Activated T-cell treated with anti-CD3 and anti-CD28 coated beads for 1 hour (primary cell): Measurements from ENCODE around the gene ZNF346.

Source experiments
- DNase-seq: peaks from one replicate; pipeline ENCODE4 v3.0.0-alpha.2; 2020; ENCODE audit warnings: low read depth

The ZNF346 gene

DNA sequence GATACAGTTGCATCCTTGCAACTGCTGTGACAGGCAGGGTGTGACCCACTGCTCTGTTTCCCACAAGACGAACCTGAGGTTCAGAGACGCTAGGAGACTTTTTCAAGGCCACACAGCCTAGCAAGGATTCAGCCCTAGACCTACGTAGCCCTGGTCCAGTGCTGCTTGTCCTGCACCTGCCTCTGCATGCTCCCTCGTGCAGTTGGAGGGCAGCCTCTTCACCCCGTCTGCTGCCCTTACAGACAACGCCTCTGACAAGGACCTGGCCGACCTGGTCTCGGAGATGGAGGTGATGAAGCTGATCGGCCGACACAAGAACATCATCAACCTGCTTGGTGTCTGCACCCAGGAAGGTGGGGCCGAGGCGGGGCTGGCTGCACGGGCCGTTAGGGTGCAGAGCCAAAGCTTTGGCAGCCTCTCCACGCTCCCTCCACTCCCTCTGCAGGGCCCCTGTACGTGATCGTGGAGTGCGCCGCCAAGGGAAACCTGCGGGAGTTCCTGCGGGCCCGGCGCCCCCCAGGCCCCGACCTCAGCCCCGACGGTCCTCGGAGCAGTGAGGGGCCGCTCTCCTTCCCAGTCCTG, 72.7 kb downstream of the ZNF346 start:
- no peak for DNase-seq

DNA sequence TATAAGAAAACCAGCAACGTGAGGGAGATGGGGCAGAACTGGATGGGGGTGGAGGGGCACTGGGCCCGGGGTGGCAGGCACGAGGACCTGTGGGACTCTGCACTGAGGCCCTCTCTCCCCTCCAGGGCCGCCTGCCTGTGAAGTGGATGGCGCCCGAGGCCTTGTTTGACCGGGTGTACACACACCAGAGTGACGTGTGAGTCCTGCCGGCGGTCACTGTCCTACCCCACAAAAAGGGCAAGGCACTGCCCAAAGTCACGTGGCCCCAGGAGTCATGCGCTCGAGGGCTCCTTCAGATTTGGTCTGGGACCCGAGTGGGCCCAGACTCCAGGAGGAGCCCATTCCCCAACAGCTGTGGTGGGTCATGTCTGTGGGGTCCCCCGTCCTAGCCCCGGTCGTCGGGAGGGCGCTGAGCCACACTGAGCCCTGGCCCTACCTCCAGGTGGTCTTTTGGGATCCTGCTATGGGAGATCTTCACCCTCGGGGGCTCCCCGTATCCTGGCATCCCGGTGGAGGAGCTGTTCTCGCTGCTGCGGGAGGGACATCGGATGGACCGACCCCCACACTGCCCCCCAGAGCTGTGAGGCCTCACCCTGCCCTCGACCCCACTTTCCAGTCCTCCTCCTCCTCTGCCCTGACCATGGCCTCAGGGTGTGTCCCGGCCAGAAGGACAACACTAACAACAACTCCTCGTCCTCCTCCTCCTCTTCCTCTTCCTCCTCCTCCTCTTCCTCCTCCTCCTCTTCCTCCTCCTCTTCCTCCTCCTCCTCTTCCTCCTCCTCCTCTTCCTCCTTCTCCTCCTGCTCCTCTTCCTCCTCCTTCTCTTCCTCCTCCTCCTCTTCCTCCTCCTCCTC, 73.9 kb downstream of the ZNF346 start:
- no peak for DNase-seq

DNA sequence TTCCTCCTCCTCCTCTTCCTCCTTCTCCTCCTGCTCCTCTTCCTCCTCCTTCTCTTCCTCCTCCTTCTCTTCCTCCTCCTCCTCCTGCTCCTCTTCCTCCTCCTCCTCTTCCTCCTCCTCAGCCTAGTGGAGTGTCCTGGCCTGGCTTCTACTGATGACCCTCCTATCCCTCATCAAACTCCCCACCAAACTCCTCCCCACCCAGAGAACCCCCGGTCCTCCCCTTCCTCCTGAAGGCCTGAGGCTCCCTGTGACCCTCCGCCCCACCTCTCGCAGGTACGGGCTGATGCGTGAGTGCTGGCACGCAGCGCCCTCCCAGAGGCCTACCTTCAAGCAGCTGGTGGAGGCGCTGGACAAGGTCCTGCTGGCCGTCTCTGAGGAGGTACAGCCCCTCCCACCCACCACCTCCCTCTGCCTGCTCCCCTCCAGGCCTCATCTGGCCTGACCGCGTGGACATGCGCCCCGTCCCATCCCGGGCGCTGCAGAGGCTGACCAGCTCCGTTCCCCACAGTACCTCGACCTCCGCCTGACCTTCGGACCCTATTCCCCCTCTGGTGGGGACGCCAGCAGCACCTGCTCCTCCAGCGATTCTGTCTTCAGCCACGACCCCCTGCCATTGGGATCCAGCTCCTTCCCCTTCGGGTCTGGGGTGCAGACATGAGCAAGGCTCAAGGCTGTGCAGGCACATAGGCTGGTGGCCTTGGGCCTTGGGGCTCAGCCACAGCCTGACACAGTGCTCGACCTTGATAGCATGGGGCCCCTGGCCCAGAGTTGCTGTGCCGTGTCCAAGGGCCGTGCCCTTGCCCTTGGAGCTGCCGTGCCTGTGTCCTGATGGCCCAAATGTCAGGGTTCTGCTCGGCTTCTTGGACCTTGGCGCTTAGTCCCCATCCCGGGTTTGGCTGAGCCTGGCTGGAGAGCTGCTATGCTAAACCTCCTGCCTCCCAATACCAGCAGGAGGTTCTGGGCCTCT, 74.8 kb downstream of the ZNF346 start:
- no peak for DNase-seq

DNA sequence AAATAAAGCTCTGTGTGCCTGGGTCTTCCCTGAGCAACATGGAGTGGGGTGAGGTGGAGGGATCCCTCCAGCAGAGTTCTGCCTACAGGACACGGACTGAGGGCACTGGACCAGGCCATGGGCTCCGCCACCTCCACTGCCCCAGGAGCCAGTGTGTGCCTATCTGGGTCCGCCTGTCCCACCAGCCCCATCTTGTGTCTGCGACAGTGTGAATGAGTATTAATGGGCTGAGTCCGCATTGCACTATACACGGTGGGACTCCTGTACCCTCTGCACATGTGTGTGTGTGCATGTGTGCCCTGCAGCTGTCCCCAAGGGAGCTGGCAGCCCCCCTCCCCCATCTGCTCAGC, 75.6 kb downstream of the ZNF346 start:
- DNase-seq: no peak

DNA sequence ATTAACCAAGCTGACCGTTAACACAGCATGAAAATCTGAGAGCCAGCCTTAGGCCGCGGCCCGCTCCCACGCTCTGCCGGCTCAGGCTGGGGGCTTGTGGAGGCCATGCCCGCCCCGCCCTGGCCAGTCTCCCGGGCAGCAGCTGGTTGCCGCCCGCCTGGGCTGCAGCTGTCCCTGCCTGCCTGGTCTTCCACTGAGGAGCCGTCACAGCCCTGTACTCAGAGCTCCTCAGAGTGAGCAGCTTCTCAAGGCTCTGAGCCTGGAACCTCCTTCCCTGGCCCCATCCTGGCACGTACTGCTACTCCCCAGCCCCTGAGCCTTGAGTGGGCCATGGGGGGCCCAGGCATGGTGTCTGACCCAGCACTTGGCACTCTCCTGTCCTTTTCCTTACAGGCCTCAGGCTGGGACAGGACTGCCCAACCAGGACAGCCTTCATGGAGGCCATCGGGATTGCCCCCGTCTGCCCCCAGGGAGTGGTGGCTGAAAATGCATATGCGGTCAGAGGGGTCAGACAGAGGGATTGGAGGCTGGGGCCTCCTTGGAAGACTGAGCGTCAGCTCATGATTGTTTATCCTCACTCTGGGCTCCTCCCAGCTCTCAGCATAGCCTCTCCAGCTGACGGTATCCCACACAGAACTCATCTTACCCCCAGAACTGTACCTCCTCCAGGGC, 76.1 kb downstream of the ZNF346 start:
- DNase-seq: no peak

DNA sequence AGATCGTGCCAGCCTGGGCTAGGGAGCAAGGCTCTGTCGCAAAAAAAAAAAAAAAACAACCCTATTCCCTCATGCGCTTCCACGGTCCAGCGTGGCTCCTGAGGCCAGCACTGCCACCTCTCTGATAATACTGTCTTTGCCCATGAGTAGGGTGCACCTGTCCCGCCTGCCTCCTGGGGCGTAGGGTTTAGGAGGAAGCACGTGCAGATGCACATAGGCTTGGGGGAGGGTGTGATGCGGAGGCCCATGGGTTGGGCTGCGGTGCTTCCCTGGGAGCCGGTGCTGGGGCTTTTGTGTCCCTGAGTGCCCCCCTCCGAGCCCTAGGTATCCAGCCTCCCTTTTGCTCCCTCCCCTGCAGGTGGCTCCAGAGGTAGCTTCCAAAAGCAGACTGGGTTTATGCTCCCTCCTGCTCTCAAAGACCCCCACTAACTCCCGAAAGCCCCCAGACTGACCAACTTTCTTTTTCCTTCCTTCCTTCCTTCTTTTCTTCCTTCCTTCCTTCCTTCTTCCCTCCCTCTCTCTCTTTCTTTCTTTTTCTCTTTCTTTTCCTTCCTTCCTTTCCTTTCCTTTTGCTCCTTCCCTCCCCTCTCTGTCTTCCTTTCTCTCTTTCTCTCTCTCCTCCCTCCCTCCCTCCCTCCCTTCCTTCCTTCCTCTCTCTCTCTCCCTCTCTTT, 77.1 kb downstream of the ZNF346 start:
- no peak for DNase-seq

DNA sequence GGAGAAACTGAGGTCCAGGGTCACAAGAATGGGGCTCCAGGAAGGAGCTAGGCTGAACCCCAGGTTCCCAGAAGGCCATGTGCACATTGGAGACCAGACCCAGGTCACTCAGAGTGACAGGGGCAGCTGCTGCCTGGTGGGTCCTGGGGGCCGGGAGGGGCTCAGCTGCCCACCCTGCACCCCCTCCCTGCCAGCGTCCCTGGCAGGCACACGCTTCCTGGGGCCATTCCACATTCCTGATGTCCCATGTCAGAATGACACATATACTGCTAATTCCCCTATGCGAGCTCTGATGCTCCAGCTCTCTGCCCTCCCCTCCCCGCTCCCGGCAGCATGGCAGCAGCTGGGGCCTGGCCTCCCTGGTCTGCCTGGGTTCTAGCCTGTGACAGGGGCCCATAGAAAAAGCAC, 78.2 kb downstream of the ZNF346 start:
- no peak for DNase-seq

DNA sequence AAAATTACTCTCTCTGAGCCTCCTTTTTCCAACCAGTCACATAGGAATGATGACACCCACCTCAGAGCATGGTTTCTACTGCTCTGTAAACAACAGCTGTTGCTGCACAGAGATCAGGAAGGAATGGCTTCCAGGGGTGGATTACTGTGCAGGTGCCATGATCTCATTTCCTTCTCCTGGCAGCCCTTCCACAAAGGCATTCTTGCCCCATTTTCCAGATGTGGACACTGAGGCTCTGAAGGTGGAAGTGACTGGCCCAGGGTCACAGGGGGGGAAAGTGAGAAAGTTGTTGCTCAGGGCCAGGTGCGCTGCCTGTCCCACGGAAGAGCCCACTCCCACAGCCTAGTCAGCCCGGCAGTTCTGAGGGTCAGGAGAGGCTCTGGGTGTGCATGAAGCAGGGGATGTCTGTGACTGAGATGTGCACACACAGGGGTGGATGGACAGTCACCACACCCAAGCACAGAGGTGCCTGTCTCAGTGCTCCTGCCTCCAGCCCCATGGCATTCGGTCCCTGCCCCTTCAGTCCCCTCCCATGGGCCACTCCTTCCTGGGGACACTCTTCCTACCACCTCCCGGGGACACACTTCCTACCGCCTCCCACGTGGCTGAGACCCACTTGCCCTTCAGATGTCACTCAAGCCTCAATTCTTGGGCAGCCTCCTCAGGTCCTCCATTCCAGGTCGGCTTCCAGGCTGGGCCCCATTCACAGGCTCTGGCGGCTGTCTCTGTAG, 81.2 kb downstream of the ZNF346 start:
- DNase-seq: no peak

DNA sequence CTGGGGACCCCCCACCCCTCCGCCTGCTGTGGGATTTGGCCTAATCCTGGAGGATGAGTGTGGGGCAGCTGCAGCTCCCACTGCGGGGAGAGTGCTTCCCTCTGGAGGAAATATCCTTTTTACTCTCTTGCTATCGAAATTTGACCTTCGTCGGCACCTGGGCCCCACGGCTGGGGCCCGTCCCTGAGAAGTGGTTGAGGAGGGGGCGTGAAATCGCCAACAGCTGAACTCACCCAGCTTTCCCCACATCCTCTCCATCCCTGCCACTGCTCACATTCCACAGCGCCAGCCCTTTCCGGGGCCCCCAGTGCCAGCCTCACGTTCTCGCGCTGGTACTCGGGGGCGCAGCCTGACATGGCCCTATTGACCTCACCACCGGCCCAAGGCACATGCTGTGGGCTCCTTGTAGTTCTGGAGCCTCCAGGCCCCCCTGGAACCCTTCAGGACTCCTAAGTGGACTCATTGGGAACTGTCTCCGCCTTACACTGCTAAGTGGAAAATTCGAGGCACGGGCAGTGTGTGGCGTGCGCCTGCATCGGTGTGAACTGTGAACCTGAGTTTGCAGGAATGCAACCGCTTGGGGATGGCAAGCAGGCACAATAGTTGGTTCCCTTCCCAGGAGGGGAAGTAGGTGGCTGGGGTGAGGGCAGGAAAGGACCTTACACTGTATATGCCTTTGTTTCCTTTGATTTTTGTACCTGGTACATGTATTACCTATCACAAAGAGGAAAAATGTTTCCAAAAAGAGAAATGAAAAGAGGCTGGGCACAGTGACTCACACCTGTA, 83.4 kb downstream of the ZNF346 start:
- no peak for DNase-seq

DNA sequence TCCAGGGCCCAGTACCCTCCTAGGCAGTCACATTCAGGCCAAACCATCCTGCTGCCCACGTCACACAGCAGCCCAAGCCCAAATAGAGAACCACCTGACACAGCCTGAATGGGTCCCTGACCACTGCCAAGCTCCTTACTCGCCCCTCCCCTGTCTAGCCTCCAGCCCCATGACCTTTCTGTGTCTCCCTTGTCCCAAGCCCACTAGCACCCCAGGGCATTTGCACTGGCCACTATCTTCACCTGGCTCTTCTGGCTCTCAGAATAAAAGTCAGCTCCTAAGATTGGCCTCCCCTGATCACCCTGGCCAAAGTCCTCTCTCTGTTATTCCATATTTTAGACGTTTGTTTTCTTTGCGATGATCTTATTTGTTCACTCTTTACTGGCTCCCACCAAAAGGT, 84.7 kb downstream of the ZNF346 start:
- no peak for DNase-seq

DNA sequence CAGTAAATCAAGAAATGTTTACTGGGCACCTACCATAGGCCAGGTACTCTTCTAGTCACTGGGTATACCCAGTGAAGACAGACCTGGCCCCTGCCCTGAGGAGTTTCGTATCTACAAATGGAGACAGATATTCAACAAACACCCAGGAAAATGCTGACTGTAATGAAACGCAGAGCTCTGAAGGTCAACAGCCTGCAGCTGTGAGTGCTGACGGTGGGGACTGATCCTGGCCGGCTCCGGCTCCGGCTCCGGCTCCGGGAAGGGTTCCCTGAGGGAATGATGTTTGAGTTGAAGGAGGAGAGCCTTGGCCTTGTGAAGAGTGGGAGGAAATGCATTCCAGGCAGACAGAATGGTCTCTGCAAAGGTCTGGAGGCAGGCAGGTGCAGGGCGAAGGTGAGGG, 87.3 kb downstream of the ZNF346 start:
- no peak for DNase-seq

DNA sequence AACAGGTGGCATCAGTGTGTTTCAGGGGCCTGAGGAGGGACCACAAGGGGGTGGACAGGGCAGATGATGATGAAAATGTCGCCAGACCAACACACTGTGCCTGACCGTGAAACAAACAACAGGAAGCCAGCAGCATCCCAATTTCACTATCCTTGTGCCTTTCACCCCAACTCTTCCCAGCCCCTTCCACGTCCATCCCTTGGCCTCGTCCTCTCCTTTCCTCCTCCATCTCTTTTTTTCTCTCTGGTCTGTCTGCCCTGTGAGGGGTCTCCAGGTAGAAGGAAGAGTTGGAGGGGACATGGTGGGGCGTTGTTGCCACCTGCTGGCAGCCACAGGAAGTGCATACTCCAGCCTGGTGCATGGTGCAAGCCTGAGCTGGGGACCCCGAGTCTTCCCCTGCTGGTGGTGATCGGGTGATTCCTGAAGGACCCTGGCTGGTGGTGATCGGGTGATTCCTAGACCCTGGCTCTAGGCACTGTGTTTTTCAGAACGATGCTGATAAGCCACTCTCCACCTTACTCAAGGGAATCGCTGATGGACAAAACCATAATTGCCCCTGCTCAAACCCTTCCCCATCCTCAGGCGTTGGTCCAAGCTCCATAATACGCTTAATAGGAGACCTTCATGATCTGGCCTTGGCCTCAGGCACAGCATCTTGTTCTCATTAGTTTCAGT, 89.4 kb downstream of the ZNF346 start:
- DNase-seq: peak; percentile 49

DNA sequence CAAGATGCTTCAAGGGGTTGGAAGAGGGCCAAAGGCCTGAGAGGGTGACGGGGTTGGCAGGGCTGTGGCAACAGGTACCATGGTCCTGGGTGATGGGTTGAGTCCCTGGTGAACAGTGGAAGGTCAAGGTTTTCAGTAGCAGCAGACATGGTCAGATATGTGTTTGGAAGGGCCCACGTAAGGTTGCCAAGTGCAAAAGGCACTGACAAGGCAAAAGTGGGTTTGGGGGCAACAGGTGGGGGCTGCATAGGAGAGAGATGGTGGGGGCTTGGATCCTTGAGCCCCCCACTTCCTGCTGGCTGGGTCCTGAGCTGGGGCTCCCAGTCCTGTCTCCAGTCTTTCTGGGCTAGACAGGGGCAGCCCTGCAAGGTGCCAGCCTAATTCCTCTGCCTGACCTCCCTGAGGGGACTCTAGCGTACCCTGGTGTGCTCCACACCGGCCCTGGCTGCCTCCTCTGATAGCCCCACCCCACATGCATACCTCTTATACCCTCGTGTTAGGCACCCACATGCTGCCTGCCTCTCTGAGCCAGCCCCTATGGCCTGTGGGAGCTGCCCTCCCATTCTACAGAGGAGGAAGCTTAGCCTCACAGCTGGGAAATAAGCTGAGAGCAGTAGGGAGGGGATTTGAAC, 90.2 kb downstream of the ZNF346 start:
- DNase-seq: no peak

DNA sequence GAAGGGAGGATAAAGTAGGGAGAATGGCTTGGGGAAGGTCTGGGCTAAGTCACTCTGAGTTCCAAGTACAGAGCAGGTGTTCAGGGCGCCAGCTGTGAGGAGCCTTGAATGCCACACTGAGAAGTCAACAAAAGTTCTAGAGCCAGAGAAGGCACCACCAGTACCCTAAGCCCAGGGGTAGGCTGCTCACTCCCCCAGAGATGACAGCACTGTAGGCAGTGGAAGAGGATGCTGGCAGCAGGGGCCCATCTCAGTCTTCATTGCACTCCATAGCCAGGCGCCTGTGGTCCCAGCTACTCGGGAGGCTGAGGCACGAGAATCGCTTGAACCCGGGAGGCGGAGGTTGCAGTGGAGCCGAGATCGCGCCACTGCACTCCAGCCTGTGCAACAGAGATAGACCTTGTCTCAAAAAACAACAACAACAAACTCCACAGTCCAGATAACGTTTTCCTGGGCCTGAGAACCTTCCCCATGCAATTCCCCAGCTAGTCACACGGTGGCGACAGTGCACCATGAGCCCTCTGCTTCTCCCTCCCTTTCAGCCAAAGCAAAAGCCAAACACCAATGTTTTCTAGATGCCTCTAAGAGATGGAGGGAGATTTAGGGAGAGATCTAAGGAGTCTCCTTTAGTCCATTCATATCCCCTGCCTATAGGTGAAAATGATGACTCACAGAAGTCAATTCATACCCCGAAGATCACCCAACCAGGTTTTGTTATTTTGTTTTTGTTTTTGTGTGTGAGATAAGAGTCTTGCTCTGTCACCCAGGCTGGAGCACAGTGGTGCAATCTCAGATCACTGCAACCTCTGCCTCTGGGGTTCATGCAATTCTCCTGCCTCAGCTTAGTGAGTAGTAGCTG, 91.3 kb downstream of the ZNF346 start:
- DNase-seq: peak; percentile 76

DNA sequence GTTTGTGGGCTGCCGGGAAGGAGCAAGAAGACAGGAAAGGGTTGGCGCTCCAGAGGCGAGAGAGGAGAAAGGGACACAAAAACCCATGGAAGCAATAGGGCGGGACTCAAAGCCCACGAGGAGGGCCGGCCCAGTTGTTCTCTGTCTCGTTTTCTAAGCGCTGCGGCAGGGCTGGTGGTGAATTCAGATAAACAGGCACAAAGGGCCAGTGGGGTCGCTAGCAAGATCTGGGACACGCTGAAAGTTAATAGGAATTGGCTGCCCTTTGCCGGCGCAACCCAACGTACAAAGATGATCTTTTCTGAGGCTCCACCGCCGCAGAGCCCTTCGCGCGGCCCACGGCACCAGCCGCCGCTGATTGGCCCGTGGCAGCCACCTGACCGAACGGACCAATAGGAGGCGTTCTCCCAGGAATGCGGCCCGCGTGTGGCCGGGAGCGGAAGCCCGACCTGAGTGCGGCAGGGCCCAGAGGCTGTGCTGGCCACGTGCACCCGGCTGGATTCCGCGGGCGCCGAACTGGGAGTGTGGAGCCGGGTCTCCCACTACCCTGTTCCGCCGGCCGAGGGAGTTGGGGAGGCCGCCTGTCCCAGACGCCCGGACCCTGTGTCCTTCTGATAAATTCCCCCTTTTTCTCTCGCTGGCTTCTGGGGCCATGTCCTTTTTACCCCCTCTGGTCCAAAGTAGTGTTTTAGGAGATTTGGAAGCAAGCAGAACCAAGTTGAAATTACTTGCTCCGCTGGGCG, 94.3 kb downstream of the ZNF346 start:
- DNase-seq: peak; percentile 73

DNA sequence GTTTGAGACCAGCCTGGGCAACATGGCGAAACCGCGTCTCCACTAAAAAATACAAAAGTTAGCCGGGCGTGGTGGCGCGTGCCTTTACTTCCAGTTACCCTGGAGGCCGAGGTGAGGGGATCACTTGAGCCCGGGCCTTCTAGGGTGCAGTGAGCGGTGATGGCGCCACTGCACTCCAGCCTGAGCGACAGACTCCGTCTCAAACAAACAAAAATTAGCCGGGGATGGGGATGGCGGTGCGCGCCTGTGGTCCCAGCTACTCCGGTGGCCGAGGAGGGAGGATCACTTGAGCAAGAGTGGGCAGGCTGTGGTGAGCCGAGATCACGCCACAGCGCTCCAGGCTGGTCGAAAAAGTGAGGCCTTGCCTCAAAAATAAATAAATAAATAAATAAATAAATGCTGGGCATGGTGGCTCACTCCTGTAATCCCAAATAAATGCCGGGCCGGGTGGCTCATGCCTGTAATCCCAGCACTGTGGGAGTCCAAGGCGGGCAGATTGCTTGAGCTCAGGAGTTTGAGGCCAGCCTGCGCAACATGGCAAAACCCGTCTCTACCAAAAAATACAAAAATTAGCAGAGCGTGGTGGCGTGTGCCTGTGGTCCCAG, 95.0 kb downstream of the ZNF346 start:
- DNase-seq: no peak

DNA sequence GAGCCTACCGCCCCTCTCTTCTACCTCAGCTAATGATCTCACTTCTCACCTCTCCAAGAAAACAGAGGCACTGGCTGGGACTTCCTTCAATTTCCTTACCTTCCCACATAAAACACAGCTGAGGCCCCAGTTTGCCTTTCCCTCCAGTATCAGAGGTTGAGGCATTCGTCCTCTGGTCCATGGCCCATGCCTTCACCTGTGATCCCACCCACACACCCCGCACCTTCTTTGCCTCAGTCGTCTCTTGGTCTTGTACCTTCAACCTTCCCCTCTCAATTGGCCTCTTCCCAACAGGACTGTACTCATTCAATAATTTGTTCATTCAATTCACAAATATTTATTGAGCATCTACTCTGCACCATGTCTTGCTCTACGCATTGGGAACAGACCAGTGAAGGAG, 100.1 kb downstream of the ZNF346 start:
- DNase-seq: no peak
